Measurements from ENCODE around the gene ZNF391.

GRCh38 chr6:27368202-27368601, 20.4 kb upstream of the ZNF391 start:
- TF ChIP-seq CTCF (IDR thresholded peaks at IDR 0.05) (no peak), EZH2 (IDR thresholded peaks at IDR 0.05; ENCODE audit: borderline replicate concordance, insufficient read depth, low read depth, low read length, poor library complexity, severe bottlenecking) (no peak)

Measured in B cell (primary cell).